Fibroblast of the aortic adventitia (primary cell): ENCODE data around the gene IBTK. TPM values are rescaled to one million over a fixed set of nuclear protein-coding genes. Genes with fewer than 3 reads are reported as not detected.

Source experiments
- DNase-seq: peaks from one replicate; pipeline ENCODE4 v3.0.0-alpha.2; 2010; ENCODE audit warnings: low read depth
- H3K4me3 ChIP-seq: 2 replicates; pipeline ENCODE4 v1.5.1; 2011; ENCODE audit warnings: low read depth, mild to moderate bottlenecking, control low read depth, low read length, moderate library complexity
- CTCF ChIP-seq: IDR thresholded peaks from 2 replicates; pipeline ENCODE4 v1.5.1; 2011; ENCODE audit warnings: mild to moderate bottlenecking, low read length, control low read depth, inconsistent platforms; ENCODE audit not compliant: insufficient read depth
- total RNA-seq: library from RNA; depleted of rRNA; stranded (reverse); fragments of >200 nt; gene quantifications from 2 replicates; pipeline ENCODE4 v1.2.3, GENCODE V29; 2012; ENCODE audit warnings: low replicate concordance

IBTK gene
- total RNA-seq, 1 donor, result 69.3 TPM

GRCh38 chr6:82245376-82245775 lies 2.2 kb downstream of the IBTK start:
- TF ChIP-seq CTCF, result no peak
- no peak for DNase-seq
- no peak overlapping the region for H3K4me3 ChIP-seq

- DNase-seq, result no peak
- no peak overlapping the region for H3K4me3 ChIP-seq
- TF ChIP-seq CTCF, result no peak
Measured at GRCh38 chr6:82243884-82244283, 3.7 kb downstream of the IBTK start.

GRCh38 chr6:82240186-82240585 lies 7.4 kb downstream of the IBTK start:
- no peak for TF ChIP-seq CTCF
- no peak overlapping the region for H3K4me3 ChIP-seq
- DNase-seq, result no peak

GRCh38 chr6:82239597-82239996 lies 7.9 kb downstream of the IBTK start:
- DNase-seq, result no peak
- no peak overlapping the region for H3K4me3 ChIP-seq
- no peak for TF ChIP-seq CTCF

GRCh38 chr6:82237013-82237412 lies 10.5 kb downstream of the IBTK start:
- TF ChIP-seq CTCF, result no peak
- H3K4me3 ChIP-seq, result no peak overlapping the region
- peak; percentile 37 for DNase-seq

- TF ChIP-seq CTCF, result no peak
Measured at GRCh38 chr6:82227770-82228169, 19.8 kb downstream of the IBTK start.

GRCh38 chr6:82220167-82220566 lies 27.4 kb downstream of the IBTK start:
- DNase-seq, result no peak
- TF ChIP-seq CTCF, result no peak
- H3K4me3 ChIP-seq, result no peak overlapping the region

More at GRCh38 chr6:82227770-82228169, 19.8 kb downstream of the IBTK start:
- no peak for DNase-seq
- H3K4me3 ChIP-seq, result no peak overlapping the region
